GM19452 (cell line): ENCODE data around the gene EIF3L.
A peak's percentile ranks its signal among the peaks of the same experiment; 100 is the strongest.

Experiments used
- ATAC-seq: cut with Tn5 transposase; IDR thresholded peaks from one replicate; pipeline ENCODE4 v1.9.1; 2021; ENCODE audit not compliant: unreplicated experiment

Gene EIF3L

DNA sequence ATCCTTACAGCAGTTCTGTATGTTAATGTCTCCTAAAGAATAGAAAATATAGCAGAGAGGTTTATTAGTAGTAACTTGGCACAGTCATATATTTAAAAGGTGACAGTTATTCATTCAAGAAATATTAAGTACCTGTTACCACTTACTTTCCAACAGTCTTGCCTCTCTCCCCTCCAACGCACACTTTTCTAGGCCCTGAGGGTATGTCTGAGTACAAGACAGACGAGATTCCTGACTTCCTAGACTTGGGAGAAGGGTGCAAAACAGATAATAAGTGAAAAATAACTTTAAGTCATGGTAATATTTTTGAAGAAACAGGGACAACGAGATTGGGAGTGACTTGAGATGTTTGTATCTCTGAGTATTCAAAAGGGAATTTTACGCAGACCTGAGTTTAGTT lies 1.6 kb downstream of the EIF3L start:
- ATAC-seq: no peak

DNA sequence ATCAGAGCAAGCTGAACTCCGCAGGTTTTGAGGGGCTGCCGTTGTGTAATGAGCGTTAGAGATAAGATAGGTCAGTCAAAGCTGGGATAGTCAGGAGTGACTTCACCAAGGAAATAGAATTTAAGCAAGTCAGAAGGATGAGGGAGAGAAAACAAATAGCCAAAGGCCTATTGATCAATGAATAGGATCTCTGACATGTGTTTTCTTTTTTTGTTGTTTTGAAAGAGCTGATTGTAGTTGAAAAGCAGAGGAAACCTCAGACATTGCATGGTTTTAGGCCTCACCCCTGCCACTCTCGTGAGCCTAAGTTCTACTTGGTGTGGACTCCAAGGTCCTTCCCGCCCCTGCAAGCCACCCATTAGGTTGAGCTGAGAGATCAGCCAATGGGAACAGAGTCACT lies 3.2 kb downstream of the EIF3L start:
- ATAC-seq: no peak

DNA sequence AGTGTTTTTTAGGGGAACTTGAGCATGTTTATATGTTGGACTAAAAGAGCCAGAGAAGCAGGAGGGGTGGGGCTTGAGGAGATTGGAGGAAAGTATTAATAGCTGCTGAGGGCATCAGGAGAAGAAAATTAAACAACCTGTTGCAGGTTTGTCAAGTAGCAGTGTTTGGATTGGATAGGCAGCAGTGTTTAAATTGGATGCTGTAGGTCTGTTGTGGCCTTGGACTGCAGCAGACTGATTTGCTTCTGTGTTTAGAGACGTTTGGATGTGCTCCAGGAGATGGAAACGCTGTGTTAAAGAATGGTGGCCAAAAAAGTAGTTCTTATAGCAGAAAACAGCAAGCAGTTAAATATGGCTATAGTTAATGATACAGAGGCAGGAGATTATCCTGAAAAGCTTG lies 5.7 kb downstream of the EIF3L start:
- no peak for ATAC-seq

DNA sequence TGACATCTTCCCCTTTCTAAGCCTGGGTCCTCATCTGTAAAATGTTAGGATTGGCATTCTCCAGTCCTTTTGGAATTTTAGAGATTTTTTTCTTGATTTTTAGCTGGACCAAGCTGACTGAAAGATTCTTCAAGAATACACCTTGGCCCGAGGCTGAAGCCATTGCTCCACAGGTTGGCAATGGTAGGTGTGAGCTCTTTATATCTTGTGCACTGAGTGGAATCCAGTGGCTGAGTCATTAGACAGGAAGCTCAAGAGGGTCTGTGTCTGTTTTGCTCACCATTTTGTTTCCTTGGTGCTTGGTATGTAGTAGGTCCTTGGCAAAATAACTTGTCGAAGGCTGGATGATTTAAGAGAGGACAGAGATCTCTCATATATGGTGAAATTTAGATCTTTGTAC lies 6.2 kb downstream of the EIF3L start:
- ATAC-seq: no peak

DNA sequence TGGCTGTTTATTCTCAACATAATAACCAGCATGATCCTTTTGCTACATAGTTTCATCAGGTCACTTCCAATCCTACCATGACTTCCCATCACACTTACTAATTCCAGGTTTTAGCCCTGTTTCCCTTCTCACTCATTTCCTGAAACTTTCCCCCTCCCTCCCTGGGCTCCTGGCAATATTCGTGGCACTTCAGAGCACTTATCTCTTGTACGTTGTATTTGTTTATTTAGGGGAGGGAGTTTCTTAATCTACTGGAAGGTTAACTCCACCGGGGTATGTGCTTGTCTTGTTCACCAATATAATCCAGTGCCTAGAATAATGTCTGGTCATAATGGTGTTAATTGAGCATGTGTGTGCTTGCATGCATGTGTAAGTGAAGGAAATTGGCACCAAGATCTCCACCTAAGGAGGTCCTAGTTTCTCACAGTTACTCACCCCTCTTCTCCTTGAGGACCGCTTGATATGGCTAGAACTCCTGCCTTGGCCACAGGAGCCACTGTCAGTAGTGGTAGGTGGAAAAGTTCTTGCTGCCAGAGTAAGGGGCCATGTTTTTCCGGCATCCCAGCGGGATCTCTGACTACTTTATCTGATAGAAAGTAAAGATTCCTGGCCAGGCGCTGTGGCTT lies 11.7 kb downstream of the EIF3L start:
- no peak for ATAC-seq

DNA sequence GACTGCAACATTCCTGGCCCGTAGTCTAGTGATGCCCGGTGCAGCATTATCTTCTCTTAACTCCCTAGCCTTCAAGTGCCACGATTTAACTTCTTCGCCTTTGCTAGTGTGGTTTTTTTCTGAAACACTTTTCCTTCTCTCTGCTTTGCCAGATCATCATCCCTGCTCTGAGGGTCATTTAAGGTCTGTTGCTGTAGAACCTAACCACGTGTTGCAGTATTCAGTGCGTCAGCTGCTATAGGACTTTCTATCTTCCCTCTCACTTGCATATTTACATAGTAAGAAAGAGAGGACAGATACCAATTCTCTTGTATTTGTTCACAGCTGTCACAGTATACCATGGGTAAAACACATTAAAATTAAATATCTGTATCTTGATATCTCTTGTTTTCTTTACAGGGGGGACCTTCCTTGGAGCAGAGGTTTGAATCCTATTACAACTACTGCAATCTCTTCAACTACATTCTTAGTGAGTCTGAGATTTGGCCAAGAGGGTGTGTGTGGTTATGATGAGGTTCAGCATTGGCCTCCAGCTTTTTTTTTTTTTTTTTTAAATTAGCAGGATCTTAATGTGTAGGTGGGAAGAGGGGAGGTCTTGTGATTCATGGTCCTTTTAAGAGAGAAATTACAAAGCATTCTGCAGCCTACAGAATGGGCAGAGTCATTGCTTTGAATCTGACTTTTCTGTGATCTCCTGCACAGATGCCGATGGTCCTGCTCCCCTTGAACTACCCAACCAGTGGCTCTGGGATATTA lies 13.5 kb downstream of the EIF3L start:
- no peak for ATAC-seq

DNA sequence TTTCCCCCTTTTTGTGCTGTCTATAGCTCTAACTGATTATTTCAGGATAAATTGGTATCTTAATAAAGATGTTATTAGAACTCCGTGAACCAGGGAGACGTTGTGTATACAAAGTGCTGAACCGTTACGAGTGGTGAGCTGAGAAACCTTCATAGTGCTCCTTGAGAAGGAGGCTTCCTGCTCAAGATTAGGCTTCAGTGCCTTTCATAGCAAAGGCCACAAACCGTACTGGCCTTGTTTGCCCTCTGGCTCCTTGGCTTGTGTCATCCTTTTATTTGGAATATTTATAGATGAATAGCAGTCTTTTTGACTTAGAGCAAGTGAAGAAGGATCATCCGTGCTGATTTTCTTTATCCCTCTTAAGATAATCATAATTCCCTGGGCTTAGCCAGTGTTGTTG lies 16.3 kb downstream of the EIF3L start:
- no peak for ATAC-seq

DNA sequence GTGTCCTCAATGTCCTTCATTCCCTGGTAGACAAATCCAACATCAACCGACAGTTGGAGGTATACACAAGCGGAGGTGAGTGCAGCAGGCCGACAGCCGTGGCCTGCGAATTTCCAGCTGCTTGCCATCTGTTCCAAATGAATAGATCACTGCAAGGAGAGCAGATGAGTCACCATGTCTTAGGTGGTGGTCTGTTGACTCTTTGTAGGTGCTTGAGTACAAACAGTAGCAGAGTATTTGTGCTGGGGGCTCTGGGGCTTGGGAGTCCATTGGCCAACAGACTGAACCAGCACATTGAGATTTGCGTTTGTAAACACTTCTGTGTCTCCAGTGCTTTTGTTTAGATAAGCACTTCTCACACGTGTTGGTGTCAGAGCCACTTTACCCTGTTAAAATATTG lies 21.1 kb downstream of the EIF3L start:
- no peak for ATAC-seq

DNA sequence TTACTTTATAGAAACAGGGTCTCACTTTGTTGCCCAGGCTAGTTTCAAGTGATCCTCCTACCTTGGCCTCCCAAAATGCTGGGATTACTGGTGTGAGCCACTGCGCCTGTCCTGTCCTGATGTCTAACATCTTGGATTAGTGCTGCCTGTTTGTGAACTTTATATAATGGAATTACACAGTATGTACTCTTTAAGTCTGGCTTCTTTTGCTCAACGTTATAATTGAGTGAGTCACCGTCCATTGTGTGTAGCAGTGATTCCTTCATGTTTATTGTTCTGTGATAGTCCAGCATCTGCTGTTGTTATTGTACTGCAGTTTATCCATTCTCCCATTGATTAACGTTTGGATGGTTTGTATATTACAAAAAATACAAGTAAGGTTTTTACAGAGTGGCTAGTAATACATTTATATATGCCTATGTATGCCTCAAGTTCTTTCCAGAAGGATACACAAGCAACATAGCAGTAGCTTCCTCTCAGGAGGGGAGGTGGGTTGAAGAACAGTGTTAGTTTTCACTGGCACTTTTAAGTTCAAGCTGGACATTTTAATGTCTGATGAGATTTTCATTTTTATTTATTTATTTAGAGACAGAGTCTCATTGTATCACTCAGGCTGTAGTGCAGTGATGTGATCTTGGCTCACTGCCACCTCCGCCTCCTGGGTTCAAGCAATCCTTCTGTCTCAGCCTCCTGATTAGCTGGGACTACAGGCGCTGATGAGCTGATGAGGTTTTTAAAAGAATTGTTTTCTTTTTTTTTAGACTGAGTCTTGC lies 31.6 kb downstream of the EIF3L start:
- ATAC-seq: no peak

DNA sequence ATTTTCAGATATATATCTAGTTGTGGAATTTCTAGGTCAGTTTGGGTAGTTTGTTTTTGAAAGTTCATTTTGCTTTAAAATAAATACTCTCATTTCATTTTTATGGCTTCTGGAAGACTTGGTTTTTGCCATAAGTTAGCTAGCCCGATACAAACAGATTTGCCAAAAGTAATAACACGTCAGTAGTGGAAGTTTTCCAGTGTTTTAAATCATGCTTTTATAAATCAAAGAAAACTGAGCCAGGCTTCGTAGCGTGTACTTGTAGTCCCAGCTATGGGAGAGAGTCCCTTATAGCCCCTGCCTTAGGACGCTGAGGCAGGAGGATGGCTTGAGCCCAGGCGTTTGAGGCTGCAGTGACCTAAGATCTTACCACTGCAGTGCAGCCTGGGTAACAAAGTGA lies 35.2 kb downstream of the EIF3L start:
- no peak for ATAC-seq

DNA sequence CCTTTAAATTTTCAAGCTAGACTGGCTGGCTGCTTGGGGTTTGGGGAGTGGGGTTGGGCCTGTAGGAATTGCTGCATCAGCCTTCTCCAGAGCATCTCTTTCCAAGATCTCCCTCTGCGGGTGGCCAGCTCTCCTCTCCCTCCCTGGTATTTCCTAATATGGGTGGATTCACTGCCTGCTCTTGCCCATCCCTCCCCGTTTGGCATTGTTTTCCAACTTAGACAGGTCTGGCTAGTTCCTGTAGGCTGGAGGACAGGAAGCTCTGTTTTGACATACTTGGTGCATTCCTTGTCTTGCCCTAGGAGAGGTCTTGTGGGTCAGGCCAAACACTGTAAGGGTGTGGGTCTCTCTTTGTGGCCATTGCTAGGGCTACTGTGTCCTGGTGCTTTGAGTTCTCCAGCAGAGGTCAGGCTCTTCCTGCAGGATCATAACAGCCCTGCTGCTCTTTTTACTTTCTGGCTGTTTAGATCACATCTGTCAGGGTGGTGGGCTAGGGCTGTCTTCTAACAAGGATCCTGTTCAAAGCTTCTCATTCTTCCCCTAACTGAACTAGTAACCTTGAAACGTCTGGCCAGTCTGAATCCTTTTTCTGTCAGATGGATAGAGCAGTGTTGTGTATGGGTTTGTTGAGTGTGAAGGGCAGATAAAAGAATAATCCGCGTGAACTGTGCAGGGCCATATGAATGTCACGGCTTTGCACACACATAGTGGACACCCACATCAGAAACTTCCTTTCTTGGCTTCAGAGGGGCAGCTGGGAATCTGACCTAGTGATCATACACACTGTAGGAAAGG lies 38.6 kb downstream of the EIF3L start:
- no peak for ATAC-seq

DNA sequence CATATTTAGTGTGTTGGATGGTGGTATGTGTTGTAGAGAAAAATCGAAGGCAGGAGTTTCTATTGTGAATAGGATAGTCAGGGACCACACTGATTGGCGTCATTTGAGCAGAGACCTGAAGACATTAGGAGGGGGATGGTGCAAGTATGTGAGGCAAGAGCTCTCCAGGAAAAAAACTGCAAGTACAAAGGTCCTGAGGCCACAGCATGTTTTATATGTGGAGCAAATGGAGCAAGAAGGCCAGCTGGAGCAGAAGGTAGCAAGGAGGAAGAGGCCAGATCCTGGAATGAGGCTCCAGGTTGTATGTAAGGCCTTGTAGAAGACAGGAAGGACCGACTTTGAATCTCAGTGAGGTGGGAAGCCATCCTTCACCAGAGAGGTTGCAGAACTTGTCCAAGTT lies 42.7 kb downstream of the EIF3L start:
- ATAC-seq: no peak

DNA sequence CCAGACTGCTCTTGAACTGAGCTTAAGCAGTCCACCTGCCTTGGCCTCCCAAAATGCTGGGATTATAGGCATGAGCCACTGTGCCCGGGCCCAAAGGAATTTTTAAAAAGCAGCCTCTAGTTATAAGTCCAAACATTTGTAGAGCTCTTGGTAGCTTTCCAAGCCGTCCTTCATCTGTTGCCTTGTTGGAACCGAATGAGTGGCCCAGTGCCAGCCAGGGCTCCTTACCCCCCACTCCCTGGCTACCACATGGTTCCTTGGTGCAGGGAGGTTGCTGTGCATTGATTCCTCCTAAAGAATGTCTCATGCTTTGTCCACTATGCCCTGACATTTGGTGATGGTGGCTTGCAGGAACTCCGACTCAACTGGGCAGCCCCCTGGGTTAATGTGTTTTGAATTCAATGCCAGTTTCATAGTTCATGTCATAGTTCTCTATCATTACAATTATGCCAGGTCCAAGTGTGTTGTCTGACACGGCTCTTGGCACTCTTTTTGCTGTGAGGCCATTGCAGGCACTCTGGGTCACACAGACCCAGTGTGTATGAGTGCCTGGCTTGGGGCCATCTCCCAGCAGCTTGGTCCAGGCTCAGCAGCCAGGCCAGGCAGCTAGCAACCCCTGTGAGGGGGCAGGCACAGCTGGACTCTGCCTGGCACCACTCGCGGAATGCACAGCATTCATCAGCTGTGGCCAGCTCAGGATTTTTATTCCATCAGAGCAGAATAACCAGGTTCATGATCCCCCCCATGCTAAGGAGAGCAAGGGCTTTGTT lies 43.5 kb downstream of the EIF3L start:
- ATAC-seq: no peak

DNA sequence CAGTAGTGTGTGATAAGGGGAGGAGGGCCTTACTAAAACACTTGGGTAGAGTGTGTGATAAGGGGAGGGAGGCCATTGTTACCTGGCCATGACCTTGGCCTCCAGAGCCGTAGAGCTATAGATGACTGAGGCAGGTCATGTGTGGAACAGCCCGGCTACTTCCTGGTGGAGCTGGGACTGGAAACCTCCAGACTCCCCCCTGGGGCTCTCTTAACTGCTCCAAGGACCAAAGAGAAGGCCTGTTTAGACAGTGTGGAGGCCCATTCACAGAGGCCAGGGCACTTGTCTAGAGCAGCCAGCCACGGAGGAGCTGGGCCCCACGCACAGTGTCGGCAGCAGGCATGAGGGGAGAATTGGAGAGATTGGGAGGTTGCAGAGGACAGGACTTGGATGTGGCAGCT lies 44.4 kb downstream of the EIF3L start:
- ATAC-seq: no peak

DNA sequence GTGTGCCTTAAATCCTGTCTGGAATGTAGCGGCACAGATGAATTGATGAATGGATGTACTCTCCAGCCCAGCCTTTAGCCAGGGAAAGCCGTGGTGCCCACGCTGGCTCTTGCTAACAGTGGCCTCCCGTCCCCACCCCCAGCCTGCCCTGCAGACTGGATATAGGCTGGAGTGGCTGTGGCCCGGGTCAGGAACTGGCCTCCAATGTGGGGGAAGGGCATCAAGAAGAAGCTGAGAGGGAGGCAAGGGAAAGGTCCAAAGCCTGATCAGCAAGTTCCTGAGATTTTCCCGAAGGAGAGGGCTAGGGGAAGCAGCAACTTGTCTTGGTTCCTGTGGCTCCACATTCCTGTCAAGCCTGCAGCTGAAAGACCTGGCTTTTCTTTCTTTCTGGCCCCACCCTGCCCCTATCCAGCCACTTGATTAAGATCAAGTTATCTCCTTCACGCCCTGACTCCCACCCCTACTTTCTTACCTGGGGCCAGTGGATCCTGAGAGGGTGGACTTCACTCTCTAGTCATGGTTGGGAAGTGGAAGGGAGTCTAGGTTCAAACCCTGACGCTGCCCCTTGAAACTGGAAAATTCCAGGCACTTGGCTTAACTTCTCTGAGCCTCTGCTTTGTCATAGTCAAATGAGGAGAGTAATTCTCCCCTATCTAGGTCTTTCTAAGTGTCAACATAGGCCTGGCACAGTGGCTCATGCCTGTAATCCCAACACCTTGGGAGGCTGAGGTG lies 45.9 kb downstream of the EIF3L start:
- ATAC-seq: no peak

DNA sequence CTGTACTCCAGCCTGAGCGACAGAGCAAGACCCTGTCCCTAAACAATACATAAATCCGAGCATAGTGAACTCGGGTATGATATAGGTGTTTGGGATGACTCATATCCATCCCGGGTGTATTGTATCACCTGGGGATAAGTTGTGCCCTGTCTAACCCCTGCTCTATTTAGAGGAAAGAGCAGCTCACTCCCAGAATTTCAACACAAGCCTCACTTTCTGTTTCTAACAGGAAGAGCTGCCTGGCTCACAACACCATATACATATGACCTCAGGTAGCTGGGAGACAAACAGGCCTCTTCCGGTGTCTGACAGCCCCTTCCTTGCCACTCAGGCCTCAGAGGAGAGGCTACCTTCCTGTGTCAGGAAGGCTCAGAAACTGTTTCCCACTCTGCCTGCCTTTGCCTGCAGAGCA lies 47.0 kb downstream of the EIF3L start:
- ATAC-seq: peak; percentile 76

DNA sequence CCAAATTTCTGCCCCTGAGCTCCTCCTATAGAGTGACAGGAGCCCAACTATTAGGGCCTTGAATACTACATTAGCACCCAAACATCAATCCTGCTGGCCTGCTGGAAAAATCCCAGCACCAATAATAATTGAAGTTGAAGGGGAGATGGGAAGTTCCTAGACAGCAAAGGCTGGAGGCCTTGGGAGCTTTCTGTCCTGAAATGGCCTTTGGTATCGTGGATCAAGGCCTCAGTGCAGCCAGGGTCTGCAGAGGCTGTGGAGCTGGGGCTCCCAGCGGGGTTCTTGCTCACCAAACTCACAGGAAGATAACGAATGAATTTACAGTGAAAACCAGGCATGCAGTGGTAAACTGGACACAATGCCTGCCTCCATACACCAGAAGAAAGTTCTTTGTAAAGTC lies 47.7 kb downstream of the EIF3L start:
- no peak for ATAC-seq

DNA sequence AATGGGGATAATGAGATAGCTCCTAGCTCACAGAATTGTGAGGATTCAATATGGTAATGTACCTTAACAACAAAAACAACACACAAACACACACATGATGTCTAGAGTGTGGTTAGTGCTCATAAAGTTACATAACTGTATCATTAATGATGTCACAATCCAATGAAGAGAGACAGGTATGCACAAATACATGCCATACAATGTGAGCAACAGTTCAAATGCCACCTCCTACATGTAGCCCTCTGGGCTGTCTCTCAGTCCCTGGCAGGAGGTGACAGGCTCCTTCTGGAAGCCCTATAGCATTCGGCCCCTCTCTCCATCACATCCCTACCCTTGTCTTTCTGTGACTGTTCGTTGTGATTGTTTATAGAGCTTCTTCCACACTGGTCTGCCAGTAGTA lies 48.6 kb downstream of the EIF3L start:
- ATAC-seq: no peak

DNA sequence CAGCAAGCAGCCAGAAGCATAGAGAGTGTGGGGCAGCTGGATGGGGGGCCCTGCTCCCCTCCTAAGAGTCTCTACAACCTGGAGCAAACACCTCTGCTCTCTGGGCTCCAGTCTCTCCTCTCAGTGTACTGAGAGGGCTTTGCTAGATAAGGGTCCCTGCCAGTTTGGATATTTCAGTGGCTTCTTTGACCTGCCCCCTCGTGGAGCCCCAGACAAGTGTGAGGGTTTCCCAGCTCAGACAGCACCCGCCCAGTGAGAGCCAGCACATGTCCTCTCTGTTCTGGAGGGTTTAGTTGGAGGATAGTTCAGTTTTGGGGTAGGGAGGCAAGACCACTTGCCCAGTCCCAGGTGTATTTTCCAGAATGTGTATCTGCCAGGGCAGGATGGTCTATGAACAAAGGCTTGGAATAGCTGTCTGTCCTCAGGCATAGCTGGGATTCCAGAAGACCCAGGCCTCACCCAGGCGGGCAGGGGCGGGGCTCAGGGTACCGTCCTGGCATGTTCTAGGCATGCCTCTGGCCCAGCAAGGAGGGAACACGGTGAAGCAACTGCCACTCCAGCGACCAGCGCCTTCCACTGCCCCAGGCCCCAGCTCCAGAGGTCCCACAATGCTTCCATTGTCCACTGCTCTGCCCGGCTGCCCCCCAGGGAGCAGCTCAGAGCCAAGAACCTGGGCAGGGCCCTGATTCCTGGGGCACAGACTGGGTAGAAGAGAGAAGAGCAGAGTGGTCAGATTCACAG lies 49.4 kb downstream of the EIF3L start:
- no peak for ATAC-seq
